ENCODE results near the gene GP1BB. TPM values are rescaled to one million over a fixed set of nuclear protein-coding genes. Genes with fewer than 3 reads are reported as not detected.

The GP1BB gene
- total and polyA plus RNA-seq, 2 of the 13 experiments (the other 11 are each of a cell fraction or from before 2014, with no cell fraction given): not detected

DNA sequence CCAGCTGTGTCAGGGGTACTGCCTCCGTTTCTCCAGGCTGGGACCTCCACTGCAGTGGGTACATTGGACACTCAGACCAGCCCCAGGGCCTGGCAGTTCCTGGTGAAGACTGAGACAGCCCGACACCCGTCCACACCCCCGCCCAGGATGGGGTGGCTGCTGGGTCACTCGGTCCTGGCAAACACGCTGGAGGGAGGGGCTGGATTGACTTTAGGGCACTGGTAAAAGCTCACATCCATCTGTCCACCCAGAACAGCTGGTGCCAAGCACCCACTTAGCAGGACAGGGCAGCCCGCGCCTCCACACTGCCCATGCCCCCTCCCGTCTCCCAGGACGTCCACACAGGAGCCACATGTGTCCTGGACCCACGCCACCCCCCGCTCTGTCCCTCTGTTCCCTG lies 26.5 kb downstream of the GP1BB start (continued):
- TF ChIP-seq, protein P1, sequence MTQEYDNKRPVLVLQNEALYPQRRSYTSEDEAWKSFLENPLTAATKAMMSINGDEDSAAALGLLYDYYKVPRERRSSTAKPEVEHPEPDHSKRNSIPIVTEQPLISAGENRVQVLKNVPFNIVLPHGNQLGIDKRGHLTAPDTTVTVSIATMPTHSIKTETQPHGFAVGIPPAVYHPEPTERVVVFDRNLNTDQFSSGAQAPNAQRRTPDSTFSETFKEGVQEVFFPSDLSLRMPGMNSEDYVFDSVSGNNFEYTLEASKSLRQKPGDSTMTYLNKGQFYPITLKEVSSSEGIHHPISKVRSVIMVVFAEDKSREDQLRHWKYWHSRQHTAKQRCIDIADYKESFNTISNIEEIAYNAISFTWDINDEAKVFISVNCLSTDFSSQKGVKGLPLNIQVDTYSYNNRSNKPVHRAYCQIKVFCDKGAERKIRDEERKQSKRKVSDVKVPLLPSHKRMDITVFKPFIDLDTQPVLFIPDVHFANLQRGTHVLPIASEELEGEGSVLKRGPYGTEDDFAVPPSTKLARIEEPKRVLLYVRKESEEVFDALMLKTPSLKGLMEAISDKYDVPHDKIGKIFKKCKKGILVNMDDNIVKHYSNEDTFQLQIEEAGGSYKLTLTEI (CRISPR knock-in tag; conservative IDR thresholded peaks at IDR 0.05): no peak

GRCh38 chr22:19750507-19751490 lies 27.5 kb downstream of the GP1BB start:
- ChIA-PET CTCF (ENCODE audit: low intra/inter-chr PET ratio, low total read pairs) (no interaction called here), POLR2A (no interaction called here)
- H3K36me3 ChIP-seq (replicated peaks in 1 of 2; ENCODE audit: control insufficient read depth in 1 of 2, insufficient read depth in 2 of 2, low read length in 2 of 2): no peaks in the 10 kb centered on the region
- intact Hi-C loops (cut with micrococcal nuclease; ENCODE audit: unreplicated experiment) (no loop called here), in situ Hi-C loops (cut with HindIII; ENCODE audit: extremely low pct_ligation_motif_present, low pct_unique_long_range_greater_than_20kb) (loop anchor here (10.0 kb wide), 1 partner anchor 164 kb away; no protein-coding TSS in a partner anchor)
- no peak overlapping the region for H3K27ac ChIP-seq (ENCODE audit: extremely low read length, insufficient read depth, low read length)
- no peak overlapping the region for H2AFZ ChIP-seq (ENCODE audit: low read length)
- H3K4me3 ChIP-seq (replicated peaks in 1 of 3; ENCODE audit: insufficient read depth in 1 of 3, low read depth in 2 of 3, low read length in 3 of 3): no peak overlapping the region
- no TSS peak for BruUV-seq (replicated peaks)
- FAIRE-seq: no peak
- no peaks in the 10 kb centered on the region for H3K79me2 ChIP-seq (ENCODE audit: insufficient read depth, low read length)
- H3K27me3 ChIP-seq (ENCODE audit: control insufficient read depth in 1 of 2, insufficient read depth in 2 of 2, low read length in 2 of 2): peaks cover 29 to 97% of the 10 kb centered on the region in 2 experiments
- no peak for DNase-seq (ENCODE audit: low spot score)
- 0 out of 2 replicates have a peak, but pooled peaks cover 9% of the 10 kb centered on the region for H3K4me1 ChIP-seq (ENCODE audit: insufficient read depth, low read length)
- WGBS (ENCODE audit: low lambda C conversion rate): 11% methylated on average over 12 of the region's 27 CpGs
- no peaks in the 10 kb centered on the region; the same call in 1 of the 2 replicates for H4K20me1 ChIP-seq (ENCODE audit: insufficient read depth, low read length)
- ATAC-seq: no peak
- no peaks in the 10 kb centered on the region for H3K9me3 ChIP-seq (ENCODE audit: low read length)
- no peak for TF ChIP-seq ZNF674 (CRISPR knock-in tag; IDR thresholded peaks at IDR 0.05; ENCODE audit: low read depth)
- TF ChIP-seq, protein P2, sequence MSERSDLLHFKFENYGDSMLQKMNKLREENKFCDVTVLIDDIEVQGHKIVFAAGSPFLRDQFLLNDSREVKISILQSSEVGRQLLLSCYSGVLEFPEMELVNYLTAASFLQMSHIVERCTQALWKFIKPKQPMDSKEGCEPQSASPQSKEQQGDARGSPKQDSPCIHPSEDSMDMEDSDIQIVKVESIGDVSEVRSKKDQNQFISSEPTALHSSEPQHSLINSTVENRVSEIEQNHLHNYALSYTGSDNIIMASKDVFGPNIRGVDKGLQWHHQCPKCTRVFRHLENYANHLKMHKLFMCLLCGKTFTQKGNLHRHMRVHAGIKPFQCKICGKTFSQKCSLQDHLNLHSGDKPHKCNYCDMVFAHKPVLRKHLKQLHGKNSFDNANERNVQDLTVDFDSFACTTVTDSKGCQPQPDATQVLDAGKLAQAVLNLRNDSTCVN (CRISPR knock-in tag; IDR thresholded peaks at IDR 0.05; ENCODE audit: borderline replicate concordance): no peak
- TF ChIP-seq POLR2AphosphoS2 (IDR thresholded peaks at IDR 0.05; ENCODE audit: low read depth, low read length): no peak
- TF ChIP-seq ZSCAN21 (CRISPR knock-in tag; IDR thresholded peaks at IDR 0.05; ENCODE audit: borderline replicate concordance): no peak
- TF ChIP-seq KAT2B (IDR thresholded peaks at IDR 0.05; ENCODE audit: borderline replicate concordance, low read depth, low read length): no peak
- no peak for TF ChIP-seq ZNF33B (CRISPR knock-in tag; IDR thresholded peaks at IDR 0.05)
- no peak for TF ChIP-seq ZNF383 (CRISPR knock-in tag; IDR thresholded peaks at IDR 0.05; ENCODE audit: borderline replicate concordance)
- TF ChIP-seq ZNF329 (CRISPR knock-in tag; IDR thresholded peaks at IDR 0.05; ENCODE audit: low read depth): no peak
- no peak for TF ChIP-seq HOXA5 (CRISPR knock-in tag; IDR thresholded peaks at IDR 0.05)
- TF ChIP-seq ZNF776 (CRISPR knock-in tag; IDR thresholded peaks at IDR 0.05): no peak
- no peak for TF ChIP-seq ZNF367 (CRISPR knock-in tag; IDR thresholded peaks at IDR 0.05; ENCODE audit: borderline replicate concordance)
- no peak for TF ChIP-seq KAT8 (CRISPR knock-in tag; IDR thresholded peaks at IDR 0.05)
- no peak overlapping the region for H3K4me2 ChIP-seq (ENCODE audit: low read depth, low read length)
- no peak overlapping the region for H3K9ac ChIP-seq (ENCODE audit: insufficient read depth, low read depth, low read length)

All from HepG2 (cell line).